IMR-90 (cell line): ENCODE results near the gene C2CD4C. TPM values are rescaled to one million over a fixed set of nuclear protein-coding genes. Genes with fewer than 3 reads are reported as not detected.

Source experiments
- ATAC-seq: fragments of 200-7000 bp; cut with Tn5 transposase; 2 replicates; pipeline ENCODE4 v1.9.1; 2020; ENCODE audit warnings: low read depth, mild to moderate bottlenecking, moderate library complexity
- BruUV-seq: library from RNA; stranded (reverse); fragments of 400-500 nt; replicated peaks from 2 replicates; lab custom pipeline; 2021; lab: Mats Ljungman, UMichigan
- CTCF ChIA-PET: fragments of 300-600 bp; formaldehyde crosslinking; extraction: SDS; loops from one replicate; lab custom pipeline; 2021; ENCODE audit warnings: antibody characterized with exemption; lab: Yijun Ruan, JAX
- POLR2A ChIA-PET: fragments of 300-600 bp; sonication (Branson Sonifier 250); formaldehyde crosslinking; loops from one replicate; lab custom pipeline; 2022; ENCODE audit warnings: antibody characterized with exemption; ENCODE audit not compliant: unreplicated experiment; lab: Charles Lee
- DNase-seq: peaks from one replicate; pipeline ENCODE4 v3.0.0; 2013
- H2AFZ ChIP-seq: replicated peaks from 2 replicates; pipeline ENCODE3; 2013; ENCODE audit warnings: low read length, mild to moderate bottlenecking; ENCODE audit not compliant: poor library complexity
- H2AK5ac ChIP-seq: 2 replicates; pipeline ENCODE4 v1.6.1; 2013; ENCODE audit warnings: low read depth, low read length, inconsistent platforms
- H2AK9ac ChIP-seq: replicated peaks from 2 replicates; pipeline ENCODE3; 2013; ENCODE audit warnings: mild to moderate bottlenecking, low read depth, low read length, moderate library complexity; ENCODE audit not compliant: poor library complexity
- H2BK120ac ChIP-seq: 2 replicates; pipeline ENCODE4 v1.6.1; 2013; ENCODE audit warnings: low read depth, low read length, inconsistent platforms
- H2BK15ac ChIP-seq: 3 replicates; pipeline ENCODE4 v1.6.1; 2013; ENCODE audit warnings: low read depth, low read length, inconsistent platforms
- H2BK20ac ChIP-seq: 2 replicates; pipeline ENCODE4 v1.6.1; 2013; ENCODE audit warnings: low read depth, mild to moderate bottlenecking, inconsistent platforms, low read length, moderate library complexity
- H2BK5ac ChIP-seq: 2 replicates; pipeline ENCODE4 v1.6.1; 2013; ENCODE audit warnings: mild to moderate bottlenecking, low read depth, low read length, inconsistent platforms; ENCODE audit not compliant: poor library complexity, severe bottlenecking
- H3K14ac ChIP-seq: replicated peaks from 2 replicates; pipeline ENCODE4 v1.6.1; 2013; ENCODE audit warnings: low read depth, low read length, inconsistent platforms
- H3K18ac ChIP-seq: 2 replicates; pipeline ENCODE4 v1.6.1; 2013; ENCODE audit warnings: low read depth, low read length, control low read depth
- H3K23ac ChIP-seq: 2 replicates; pipeline ENCODE4 v1.6.1; 2013; ENCODE audit warnings: low read depth, low read length, inconsistent platforms
- H3K27ac ChIP-seq: 2 replicates; pipeline ENCODE4 v1.5.1; 2013; ENCODE audit warnings: mild to moderate bottlenecking, control low read depth, low read length; ENCODE audit not compliant: insufficient read depth
- H3K27me3 ChIP-seq: 2 replicates; pipeline ENCODE4 v1.6.1; 2013; ENCODE audit warnings: low read length; ENCODE audit not compliant: control insufficient read depth, insufficient read depth
- H3K36me3 ChIP-seq: 2 replicates; pipeline ENCODE4 v1.6.1; 2013; ENCODE audit warnings: low read length, mixed read lengths; ENCODE audit not compliant: control insufficient read depth, insufficient read depth
- H3K4ac ChIP-seq: 2 replicates; pipeline ENCODE4 v1.6.1; 2013; ENCODE audit warnings: low read depth, low read length, inconsistent platforms
- H3K4me1 ChIP-seq: 2 replicates; pipeline ENCODE4 v1.6.1; 2013; ENCODE audit warnings: low read length, mixed read lengths; ENCODE audit not compliant: control insufficient read depth, insufficient read depth
- H3K4me2 ChIP-seq: 2 replicates; pipeline ENCODE4 v1.6.1; 2013; ENCODE audit warnings: low read depth, mild to moderate bottlenecking, control low read depth, low read length, moderate library complexity
- H3K4me3 ChIP-seq: 2 replicates; pipeline ENCODE4 v1.5.1; 2013; ENCODE audit warnings: low read depth, mild to moderate bottlenecking, control low read depth, low read length, moderate library complexity; ENCODE audit not compliant: insufficient read depth
- H3K56ac ChIP-seq: 2 replicates; pipeline ENCODE4 v1.6.1; 2013; ENCODE audit warnings: low read length, inconsistent platforms; ENCODE audit not compliant: insufficient read depth; ENCODE audit errors: extremely low read depth
- H3K79me1 ChIP-seq, 2 experiments: 2 replicates each; pipeline ENCODE4 v1.6.1; 2013; ENCODE audit warnings: low read length in 2 of 2, inconsistent platforms in 1 of 2, low read depth in 1 of 2
- H3K9ac ChIP-seq: 2 replicates; pipeline ENCODE4 v1.6.1; 2013; ENCODE audit warnings: low read depth, low read length, control low read depth
- H3K9me1 ChIP-seq: 2 replicates; pipeline ENCODE4 v1.6.1; 2013; ENCODE audit warnings: low read length, inconsistent platforms; ENCODE audit not compliant: insufficient read depth
- H3K9me3 ChIP-seq: 2 replicates; pipeline ENCODE4 v1.6.1; 2013; ENCODE audit warnings: low read length; ENCODE audit not compliant: control insufficient read depth, insufficient read depth
- H4K20me1 ChIP-seq: 2 replicates; pipeline ENCODE4 v1.6.1; 2013; ENCODE audit warnings: low read length, inconsistent platforms; ENCODE audit not compliant: insufficient read depth
- H4K5ac ChIP-seq: 2 replicates; pipeline ENCODE4 v1.6.1; 2013; ENCODE audit warnings: mild to moderate bottlenecking, low read depth, low read length, control low read depth
- H4K8ac ChIP-seq, 2 experiments: 2 replicates each; pipeline ENCODE4 v1.6.1; 2013; ENCODE audit warnings: low read depth in 2 of 2, low read length in 2 of 2, control low read depth in 1 of 2, inconsistent platforms in 1 of 2
- H4K91ac ChIP-seq: 2 replicates; pipeline ENCODE4 v1.6.1; 2013; ENCODE audit warnings: low read depth, low read length, inconsistent platforms; ENCODE audit not compliant: insufficient read depth
- CHD1 ChIP-seq: IDR thresholded peaks from 2 replicates; pipeline ENCODE4 v1.6.1; 2012; ENCODE audit warnings: low read depth, low read length, improper control_type of control experiment
- MAZ ChIP-seq: IDR thresholded peaks from 2 replicates; pipeline ENCODE4 v1.6.1; 2012; ENCODE audit warnings: low read depth, mild to moderate bottlenecking, low read length, improper control_type of control experiment, moderate library complexity, borderline replicate concordance
- RCOR1 ChIP-seq: IDR thresholded peaks from 2 replicates; pipeline ENCODE4 v1.6.1; 2012; ENCODE audit warnings: mild to moderate bottlenecking, low read length, improper control_type of control experiment; ENCODE audit not compliant: insufficient replicate concordance
- WGBS, 2 experiments: methylation state at CpG; one replicate each; pipeline versions ENCODE4 v1.1.5 to v1.1.7; 2013; ENCODE audit warnings: missing lambda C conversion rate in 2 of 2; ENCODE audit not compliant: insufficient read length in 1 of 2; ENCODE audit errors: extremely low coverage in 2 of 2; 5-methylcytosine and 5-hydroxymethylcytosine counted together
- dilution Hi-C: fragments of 300-500 bp; cut with HindIII; formaldehyde crosslinking; loops from one replicate; pipeline ENCODE4 v1.14.3; 2018; ENCODE audit warnings: low sequenced_read_pairs; ENCODE audit not compliant: unreplicated experiment
- in situ Hi-C: fragments of 300-500 bp; cut with MboI; formaldehyde crosslinking; loops from 3 replicates; pipeline ENCODE4 v1.14.3; 2019; ENCODE audit warnings: low sequenced_read_pairs, inconsistent platforms, mixed read lengths
- intact Hi-C: fragments of 100-400 bp; cut with micrococcal nuclease; formaldehyde crosslinking; loops from 2 replicates; pipeline ENCODE4 v1.10.0; 2022
- polyA plus RNA-seq, 3 experiments: library from polyadenylated mRNA; depleted of rRNA; stranded (reverse); fragments of >200 nt; gene quantifications; 2 replicates each; pipeline ENCODE4 v1.2.3, GENCODE V29; 2012; ENCODE audit warnings: low replicate concordance in 1 of 3
- total RNA-seq: library from RNA; depleted of rRNA; stranded (reverse); fragments of >200 nt; gene quantifications from 2 replicates; pipeline ENCODE4 v1.2.3, GENCODE V29; 2012
- TF ChIP-seq, protein P1 (sequence below): conservative IDR thresholded peaks from 2 replicates; pipeline ENCODE4 v1.5.1; 2012; ENCODE audit warnings: mild to moderate bottlenecking, low read depth, low read length, improper control_type of control experiment

C2CD4C gene
- total and polyA plus RNA-seq, 2 of the 4 experiments (the other 2 are of a cell fraction), result under 0.01 to 0.07 TPM

DNA sequence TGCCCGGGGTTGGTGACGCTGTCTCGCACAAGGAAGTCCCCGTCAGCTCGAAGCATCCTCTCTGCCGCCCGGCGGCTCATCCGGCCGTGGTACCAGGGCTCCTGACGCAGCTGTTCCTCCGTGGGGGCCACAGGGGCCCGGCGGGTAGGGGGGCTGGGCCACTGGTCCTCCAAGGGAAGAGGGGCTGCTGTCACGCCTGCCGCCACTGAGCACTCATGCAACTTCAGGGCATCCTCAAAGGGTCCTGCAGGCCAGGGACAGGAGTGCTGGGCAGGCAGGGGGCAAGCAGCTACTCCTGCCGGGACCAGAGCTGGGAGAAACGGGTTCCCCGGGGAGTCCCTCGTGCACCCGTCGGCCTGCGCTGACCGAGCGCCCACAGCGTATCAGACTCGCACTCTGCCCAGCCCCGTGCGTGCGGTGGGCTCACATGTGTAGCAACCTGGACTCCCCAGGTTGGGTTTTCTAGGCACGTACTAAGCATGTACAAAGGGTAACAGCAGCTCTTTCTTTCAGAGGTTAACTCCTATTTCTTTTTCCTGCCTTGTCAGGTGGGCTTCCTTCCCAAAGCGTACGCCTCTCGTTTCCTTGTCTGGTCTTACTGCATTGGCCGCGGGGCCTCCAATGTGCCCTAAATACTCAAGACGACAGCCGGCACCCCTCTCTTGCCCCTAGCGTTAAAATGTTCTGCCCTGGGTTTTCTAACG, 13.4 kb upstream of the C2CD4C start:
- H3K36me3 ChIP-seq, result no peaks in the 10 kb centered on the region
- intact Hi-C loops (no loop called here), dilution Hi-C loops (no loop called here), in situ Hi-C loops (no loop called here)
- H2BK5ac ChIP-seq, result no peak overlapping the region
- H3K4me2 ChIP-seq, result no peak overlapping the region
- ChIA-PET POLR2A (no interaction called here), CTCF (no interaction called here)
- no peak overlapping the region for H4K5ac ChIP-seq
- no peak overlapping the region for H4K91ac ChIP-seq
- no peak for TF ChIP-seq RCOR1
- no peak for TF ChIP-seq MAZ
- TF ChIP-seq, protein P1, sequence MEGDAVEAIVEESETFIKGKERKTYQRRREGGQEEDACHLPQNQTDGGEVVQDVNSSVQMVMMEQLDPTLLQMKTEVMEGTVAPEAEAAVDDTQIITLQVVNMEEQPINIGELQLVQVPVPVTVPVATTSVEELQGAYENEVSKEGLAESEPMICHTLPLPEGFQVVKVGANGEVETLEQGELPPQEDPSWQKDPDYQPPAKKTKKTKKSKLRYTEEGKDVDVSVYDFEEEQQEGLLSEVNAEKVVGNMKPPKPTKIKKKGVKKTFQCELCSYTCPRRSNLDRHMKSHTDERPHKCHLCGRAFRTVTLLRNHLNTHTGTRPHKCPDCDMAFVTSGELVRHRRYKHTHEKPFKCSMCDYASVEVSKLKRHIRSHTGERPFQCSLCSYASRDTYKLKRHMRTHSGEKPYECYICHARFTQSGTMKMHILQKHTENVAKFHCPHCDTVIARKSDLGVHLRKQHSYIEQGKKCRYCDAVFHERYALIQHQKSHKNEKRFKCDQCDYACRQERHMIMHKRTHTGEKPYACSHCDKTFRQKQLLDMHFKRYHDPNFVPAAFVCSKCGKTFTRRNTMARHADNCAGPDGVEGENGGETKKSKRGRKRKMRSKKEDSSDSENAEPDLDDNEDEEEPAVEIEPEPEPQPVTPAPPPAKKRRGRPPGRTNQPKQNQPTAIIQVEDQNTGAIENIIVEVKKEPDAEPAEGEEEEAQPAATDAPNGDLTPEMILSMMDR, result no peak
- TF ChIP-seq CHD1, result no peak
- H3K14ac ChIP-seq, result no peak overlapping the region
- no peak overlapping the region for H3K27ac ChIP-seq
- no peak overlapping the region for H2BK20ac ChIP-seq
- H3K4ac ChIP-seq, result no peak overlapping the region
- H2BK15ac ChIP-seq, result no peak overlapping the region
- H3K4me1 ChIP-seq, result no peaks in the 10 kb centered on the region
- H3K4me3 ChIP-seq, result no peak overlapping the region
- H2AK5ac ChIP-seq, result no peak overlapping the region
- peaks cover 11% of the 10 kb centered on the region for H3K27me3 ChIP-seq
- H3K18ac ChIP-seq, result no peak overlapping the region
- H3K23ac ChIP-seq, result no peak overlapping the region
- ATAC-seq (no peak), DNase-seq (no peak)
- H3K56ac ChIP-seq, result no peak overlapping the region
- H4K8ac ChIP-seq, result no peak overlapping the region
- no peaks in the 10 kb centered on the region for H4K20me1 ChIP-seq
- no peak overlapping the region for H3K9ac ChIP-seq
- H3K79me1 ChIP-seq, result no peaks in the 10 kb centered on the region
- H2BK120ac ChIP-seq, result no peak overlapping the region
- WGBS, 2 experiments, result 75% methylated on average over 31 of the region's 40 CpGs; no CpG with 5 or more reads in 1 of the 2 experiments
- no TSS peak for BruUV-seq
- H2AK9ac ChIP-seq, result no peak overlapping the region
- no peaks in the 10 kb centered on the region for H3K9me3 ChIP-seq
- no peaks in the 10 kb centered on the region for H3K9me1 ChIP-seq
- H2AFZ ChIP-seq, result no peak overlapping the region
